Measurements from ENCODE around the gene PCCA. TPM values are rescaled to one million over a fixed set of nuclear protein-coding genes. Genes with fewer than 3 reads are reported as not detected.

Gene PCCA
- total and polyA plus RNA-seq, 2 experiments from 2014 or later = 41.9 to 46.6 TPM

GRCh38 chr13:100447831-100448230 lies 358.9 kb downstream of the PCCA start:
- H3K27me3 ChIP-seq (ENCODE audit: insufficient read depth) = no peaks in the 10 kb centered on the region
- no peak overlapping the region for H3K4me3 ChIP-seq
- Mint-ChIP-seq H3K4me1 (peaks cover 11% of the 10 kb centered on the region), H3K27ac (peak overlapping the region; percentile 26; the same call in 1 of the 2 replicates), H3K4me3 (no peak overlapping the region), H3K27me3 (ENCODE audit: insufficient read depth, low read depth, poor library complexity) (peaks cover 10% of the 10 kb centered on the region), H3K9me3 (no peaks in the 10 kb centered on the region; the same call in 2 of the 3 replicates), H3K36me3 (ENCODE audit: low read depth) (peaks cover 15% of the 10 kb centered on the region)
- no peak for TF ChIP-seq JUNB (IDR thresholded peaks at IDR 0.05; ENCODE audit: unreplicated experiment)
- TF ChIP-seq EZH2phosphoT487 (IDR thresholded peaks at IDR 0.05; ENCODE audit: unreplicated experiment) = no peak
- TF ChIP-seq ETS1 (IDR thresholded peaks at IDR 0.05) = no peak
- TF ChIP-seq REST (IDR thresholded peaks at IDR 0.05; ENCODE audit: unreplicated experiment) = no peak
- TF ChIP-seq ZNF462 (CRISPR knock-in tag; IDR thresholded peaks at IDR 0.05) = no peak
- no peak for TF ChIP-seq POLR2AphosphoS5 (IDR thresholded peaks at IDR 0.05; ENCODE audit: low read depth)
- no peak for TF ChIP-seq ZNF114 (CRISPR knock-in tag; IDR thresholded peaks at IDR 0.05)
- no peak for TF ChIP-seq STAT1 (IDR thresholded peaks at IDR 0.05; ENCODE audit: unreplicated experiment)
- TF ChIP-seq CTCF (conservative IDR thresholded peaks at IDR 0.05; ENCODE audit: low read depth in 2 of 2) = no peak
- TF ChIP-seq ZNF331 (CRISPR knock-in tag; IDR thresholded peaks at IDR 0.05; ENCODE audit: low read depth) = no peak
- no peak for TF ChIP-seq CREB1 (CRISPR knock-in tag; IDR thresholded peaks at IDR 0.05; ENCODE audit: low read depth)
- TF ChIP-seq NANOG (IDR thresholded peaks at IDR 0.05; ENCODE audit: borderline replicate concordance) = no peak
- TF ChIP-seq EZH2 (IDR thresholded peaks at IDR 0.05; ENCODE audit: low read depth, unreplicated experiment) = no peak
- 0 out of 2 replicates have a peak, but pooled peaks cover 7% of the 10 kb centered on the region for H3K36me3 ChIP-seq (ENCODE audit: insufficient read depth)
- H2AFZ ChIP-seq = no peak overlapping the region
- H4K20me1 ChIP-seq (replicated peaks; ENCODE audit: insufficient read depth) = no peaks in the 10 kb centered on the region
- no peak overlapping the region for H3K27ac ChIP-seq (ENCODE audit: low read depth)
- H3K4me1 ChIP-seq (ENCODE audit: insufficient read depth) = no peaks in the 10 kb centered on the region
- 0 out of 2 replicates have a peak, but pooled peaks cover 2% of the 10 kb centered on the region for H3K9me2 ChIP-seq (ENCODE audit: insufficient read depth)
- no peak overlapping the region for H3K4me2 ChIP-seq
- DNase-seq (ENCODE audit: low spot score) = no peak
- no peaks in the 10 kb centered on the region for H3F3A ChIP-seq (replicated peaks; ENCODE audit: low read depth)
- H3K79me2 ChIP-seq (replicated peaks; ENCODE audit: insufficient read depth) = no peaks in the 10 kb centered on the region
- ATAC-seq = no peak

All from GM23338 (cell line).